HepG2 (cell line): ENCODE measurements around the gene SLC25A10. TPM values are rescaled to one million over a fixed set of nuclear protein-coding genes. Genes with fewer than 3 reads are reported as not detected.

Experiments
- ARID2 ChIP-seq: sonication (generic); formaldehyde crosslinking; IDR thresholded peaks from 2 replicates; pipeline ENCODE4 v1.8.1; 2022; ENCODE audit warnings: mild to moderate bottlenecking, missing genetic modification reagents, borderline replicate concordance
- EHMT2 ChIP-seq: fragments of 200-600 bp; sonication (generic); IDR thresholded peaks from 2 replicates; pipeline ENCODE4 v1.7.0; 2017; ENCODE audit warnings: antibody characterized with exemption, low read depth, low read length, borderline replicate concordance
- ELF3 ChIP-seq: IDR thresholded peaks from 2 replicates; pipeline ENCODE4 v1.6.1; 2016; ENCODE audit warnings: missing genetic modification reagents, missing compliant biosample characterization
- KMT2B ChIP-seq: IDR thresholded peaks from 2 replicates; pipeline ENCODE4 v1.6.1; 2016; ENCODE audit warnings: missing genetic modification reagents, missing compliant biosample characterization
- MTF1 ChIP-seq: sonication (generic); formaldehyde crosslinking; IDR thresholded peaks from 2 replicates; pipeline ENCODE4 v1.5.0; 2020; ENCODE audit warnings: missing genetic modification reagents
- NCOR1 ChIP-seq: fragments of 200-600 bp; sonication (generic); IDR thresholded peaks from 2 replicates; pipeline ENCODE4 v1.7.0; 2017; ENCODE audit warnings: antibody characterized with exemption, low read length, borderline replicate concordance
- NFAT5 ChIP-seq: sonication (generic); formaldehyde crosslinking; IDR thresholded peaks from 2 replicates; pipeline ENCODE4 v1.4.0; 2020; ENCODE audit warnings: missing genetic modification reagents
- PHF5A ChIP-seq: IDR thresholded peaks from one replicate; pipeline ENCODE4 v1.6.1; 2018; ENCODE audit warnings: low read depth, missing genetic modification reagents; ENCODE audit not compliant: unreplicated experiment
- PHF8 ChIP-seq: sonication (generic); formaldehyde crosslinking; IDR thresholded peaks from 2 replicates; pipeline ENCODE4 v1.5.0; 2020; ENCODE audit warnings: missing genetic modification reagents
- SMAD3 ChIP-seq: sonication (generic); formaldehyde crosslinking; IDR thresholded peaks from 2 replicates; pipeline ENCODE4 v1.4.0; 2020; ENCODE audit warnings: missing genetic modification reagents
- ZBTB26 ChIP-seq: IDR thresholded peaks from 2 replicates; pipeline ENCODE4 v1.6.1; 2016; ENCODE audit warnings: missing compliant biosample characterization, missing genetic modification reagents, borderline replicate concordance
- ZNF232 ChIP-seq: sonication (generic); formaldehyde crosslinking; IDR thresholded peaks from 2 replicates; pipeline ENCODE4 v1.4.0; 2020; ENCODE audit warnings: missing genetic modification reagents, borderline replicate concordance
- ZNF256 ChIP-seq: sonication (generic); formaldehyde crosslinking; conservative IDR thresholded peaks from 2 replicates; pipeline ENCODE4 v1.4.0; 2020; ENCODE audit warnings: missing genetic modification reagents
- ZNF337 ChIP-seq: sonication (generic); formaldehyde crosslinking; IDR thresholded peaks from 2 replicates; pipeline ENCODE4 v1.5.1; 2020; ENCODE audit warnings: missing genetic modification reagents, low read depth, mild to moderate bottlenecking, borderline replicate concordance
- ZNF362 ChIP-seq: sonication (generic); formaldehyde crosslinking; IDR thresholded peaks from 2 replicates; pipeline ENCODE4 v1.4.0; 2020; ENCODE audit warnings: missing genetic modification reagents, mild to moderate bottlenecking, borderline replicate concordance
- ZNF430 ChIP-seq: sonication (generic); formaldehyde crosslinking; IDR thresholded peaks from 2 replicates; pipeline ENCODE4 v1.9.0; 2021; ENCODE audit warnings: mild to moderate bottlenecking, missing genetic modification reagents
- ZNF737 ChIP-seq: sonication (generic); formaldehyde crosslinking; IDR thresholded peaks from 2 replicates; pipeline ENCODE4 v1.5.0; 2020; ENCODE audit warnings: missing genetic modification reagents, mild to moderate bottlenecking, borderline replicate concordance
- ZNF780A ChIP-seq: sonication (generic); formaldehyde crosslinking; IDR thresholded peaks from 2 replicates; pipeline ENCODE4 v1.8.0; 2022; ENCODE audit warnings: mild to moderate bottlenecking, missing genetic modification reagents, moderate library complexity
- ZSCAN5A ChIP-seq: sonication (generic); formaldehyde crosslinking; IDR thresholded peaks from 2 replicates; pipeline ENCODE4 v1.8.0; 2022; ENCODE audit warnings: mild to moderate bottlenecking, missing genetic modification reagents, borderline replicate concordance
- polyA plus RNA-seq, 8 experiments: library from polyadenylated mRNA; depleted of rRNA in 3 of 8; stranded (reverse) in 7 of 8; unstranded in 1 of 8; fragments of >200 nt; fragmentation: Illumina TruSeq in 4 of 8; extraction: Trizol in 4 of 8; gene quantifications; 2 replicates each; pipeline versions ENCODE4 v1.2.1 to v1.2.3, GENCODE V29; 2011 to 2016; ENCODE audit warnings: low read depth in 4 of 8, missing spikeins in 1 of 8, mixed read lengths in 1 of 8; ENCODE audit not compliant: insufficient read depth in 1 of 8
- total RNA-seq, 5 experiments: library from RNA; depleted of rRNA; stranded (reverse); fragments of >200 nt; fragmentation: Illumina TruSeq; extraction: Trizol; gene quantifications; 2 replicates each; pipeline ENCODE4 v1.2.3, GENCODE V29; 2016; ENCODE audit warnings: low read depth in 1 of 5

The SLC25A10 gene
- total and polyA plus RNA-seq, 2 of the 13 experiments (the other 11 are each of a cell fraction or from before 2014, with no cell fraction given) = 46.5 to 140 TPM

GRCh38 chr17:81713556-81714411 is 1.7 kb downstream of the SLC25A10 start (continued):
- TF ChIP-seq PHF8 (CRISPR knock-in tag) (peak; percentile 78), ZNF780A (peak; percentile 92; the same call in 1 of the 2 replicates), KMT2B (CRISPR knock-in tag) (peak; percentile 64; the same call in 1 of the 2 replicates), ELF3 (CRISPR knock-in tag) (no peak; the same call in none of the 2 replicates), NFAT5 (peak; percentile 78; the same call in 1 of the 2 replicates), ZNF362 (CRISPR knock-in tag) (no peak), ZNF430 (CRISPR knock-in tag) (peak; percentile 81; the same call in 1 of the 2 replicates), ZNF232 (CRISPR knock-in tag) (peak; percentile 48; the same call in 1 of the 2 replicates), ZNF337 (no peak), ZBTB26 (peak; percentile 65), PHF5A (CRISPR knock-in tag) (peak; percentile 90), ARID2 (CRISPR knock-in tag) (no peak), SMAD3 (no peak), ZNF737 (no peak), EHMT2 (no peak), NCOR1 (no peak), ZSCAN5A (peak; percentile 80; the same call in 1 of the 2 replicates), MTF1 (CRISPR knock-in tag) (no peak), ZNF256 (CRISPR knock-in tag) (no peak; the same call in 1 of the 2 replicates)
